ENCODE results near the gene ZFYVE21.

DNA sequence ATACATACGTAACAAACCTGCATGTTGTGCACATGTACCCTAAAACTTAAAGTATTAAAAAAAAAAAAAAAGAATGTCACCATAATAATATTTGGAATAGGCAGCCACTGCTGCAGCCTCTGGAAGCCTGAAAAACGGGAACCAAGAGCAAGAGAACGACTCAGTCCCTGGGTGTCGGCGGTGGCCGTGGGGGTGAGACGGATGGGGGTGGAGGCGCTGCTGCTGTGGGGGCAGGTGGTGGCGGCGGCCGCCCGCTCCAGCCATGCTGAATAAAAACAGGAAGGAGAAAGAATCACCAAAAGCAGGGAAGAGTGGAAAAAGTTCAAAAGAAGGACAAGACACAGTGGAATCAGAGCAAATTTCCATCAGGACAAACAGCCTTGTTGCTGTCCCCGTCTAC is 46.9 kb downstream of the ZFYVE21 start:
- TF ChIP-seq, protein P1, sequence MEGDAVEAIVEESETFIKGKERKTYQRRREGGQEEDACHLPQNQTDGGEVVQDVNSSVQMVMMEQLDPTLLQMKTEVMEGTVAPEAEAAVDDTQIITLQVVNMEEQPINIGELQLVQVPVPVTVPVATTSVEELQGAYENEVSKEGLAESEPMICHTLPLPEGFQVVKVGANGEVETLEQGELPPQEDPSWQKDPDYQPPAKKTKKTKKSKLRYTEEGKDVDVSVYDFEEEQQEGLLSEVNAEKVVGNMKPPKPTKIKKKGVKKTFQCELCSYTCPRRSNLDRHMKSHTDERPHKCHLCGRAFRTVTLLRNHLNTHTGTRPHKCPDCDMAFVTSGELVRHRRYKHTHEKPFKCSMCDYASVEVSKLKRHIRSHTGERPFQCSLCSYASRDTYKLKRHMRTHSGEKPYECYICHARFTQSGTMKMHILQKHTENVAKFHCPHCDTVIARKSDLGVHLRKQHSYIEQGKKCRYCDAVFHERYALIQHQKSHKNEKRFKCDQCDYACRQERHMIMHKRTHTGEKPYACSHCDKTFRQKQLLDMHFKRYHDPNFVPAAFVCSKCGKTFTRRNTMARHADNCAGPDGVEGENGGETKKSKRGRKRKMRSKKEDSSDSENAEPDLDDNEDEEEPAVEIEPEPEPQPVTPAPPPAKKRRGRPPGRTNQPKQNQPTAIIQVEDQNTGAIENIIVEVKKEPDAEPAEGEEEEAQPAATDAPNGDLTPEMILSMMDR (IDR thresholded peaks at IDR 0.05), result no peak
- TF ChIP-seq POLR2AphosphoS5 (IDR thresholded peaks at IDR 0.05), result no peak
- no peak for TF ChIP-seq POLR2A (IDR thresholded peaks at IDR 0.05)
- no peak for TF ChIP-seq EP300 (IDR thresholded peaks at IDR 0.05)
